HCT116 (cell line): ENCODE data around the gene HDAC1. TPM values are rescaled to one million over a fixed set of nuclear protein-coding genes. Genes with fewer than 3 reads are reported as not detected.

Experiments used
- ATAC-seq: fragments of 200-7000 bp; cut with Tn5 transposase; 2 replicates; pipeline ENCODE4 v1.9.1; 2020; ENCODE audit warnings: mild to moderate bottlenecking, moderate library complexity
- BruUV-seq: library from RNA; stranded (reverse); fragments of 400-500 nt; replicated peaks from 2 replicates; lab custom pipeline; 2021; lab: Mats Ljungman, UMichigan
- CTCF ChIA-PET: fragments of 300-600 bp; sonication (Branson Sonifier 250); formaldehyde crosslinking; loops from one replicate; lab custom pipeline; 2021; ENCODE audit warnings: antibody characterized with exemption; lab: Charles Lee
- POLR2A ChIA-PET: fragments of 300-600, 350-600 bp; sonication (Branson Sonifier 250); formaldehyde crosslinking; loops from one replicate; lab custom pipeline; 2021; ENCODE audit warnings: antibody characterized with exemption; lab: Charles Lee
- RAD21 ChIA-PET, 2 experiments: fragments of 300-600 bp; sonication (Branson Sonifier 250); formaldehyde crosslinking; loops; one replicate each; lab custom pipeline; 2023; ENCODE audit warnings: low total read pairs in 2 of 2; ENCODE audit not compliant: uncharacterized antibody in 2 of 2, unreplicated experiment in 2 of 2, low non-redundant PET in 1 of 2; lab: Charles Lee
- DNase-seq: peaks from one replicate; pipeline ENCODE4 v3.0.0-alpha.2; 2010; ENCODE audit warnings: low read depth, low spot score
- H2AFZ ChIP-seq: fragments of 200-600 bp; shearing (Covaris generic), sonication (generic); 2 replicates; pipeline ENCODE4 v1.6.1; 2017; ENCODE audit warnings: low read depth, mixed run types, mixed read lengths, antibody characterized with exemption, low read length; ENCODE audit not compliant: poor library complexity, severe bottlenecking
- H3K27ac ChIP-seq: 2 replicates; pipeline ENCODE4 v1.5.1; 2012; ENCODE audit warnings: low read depth, low read length
- H3K27me3 ChIP-seq: fragments of 200-600 bp; sonication (generic); 2 replicates; pipeline ENCODE4 v1.6.1; 2016; ENCODE audit warnings: mixed run types, low read length, mixed read lengths; ENCODE audit not compliant: insufficient read depth
- H3K36me3 ChIP-seq, 2 experiments: fragments of 200-500 bp in 1 of 2; fragments of 200-600 bp in 1 of 2; sonication (Bioruptor generic) in 1 of 2; sonication (generic) in 1 of 2; 2 replicates each; pipeline versions ENCODE4 v1.5.1 to v1.6.1; 2014 to 2016; ENCODE audit warnings: low read length in 2 of 2, inconsistent platforms in 1 of 2, mixed read lengths in 1 of 2, mixed run types in 1 of 2; ENCODE audit not compliant: insufficient read depth in 2 of 2, control insufficient read depth in 1 of 2
- H3K4me1 ChIP-seq, 2 experiments: fragments of 200-600 bp in 1 of 2; sonication (generic) in 1 of 2; 2 replicates each; pipeline versions ENCODE4 v1.5.1 to v1.6.1; 2012 to 2017; ENCODE audit warnings: low read length in 2 of 2, inconsistent platforms in 1 of 2, mild to moderate bottlenecking in 1 of 2, mixed read lengths in 1 of 2, mixed run types in 1 of 2, moderate library complexity in 1 of 2; ENCODE audit not compliant: insufficient read depth in 2 of 2, control insufficient read depth in 1 of 2
- H3K4me2 ChIP-seq: fragments of 200-600 bp; sonication (generic); 2 replicates; pipeline ENCODE4 v1.6.1; 2017; ENCODE audit warnings: mixed run types, low read length, mixed read lengths
- H3K4me3 ChIP-seq, 2 experiments: fragments of 200-600 bp in 1 of 2; sonication (generic) in 1 of 2; replicated peaks in 1 of 2; 2 replicates each; pipeline ENCODE4 v1.5.1; 2011 to 2016; ENCODE audit warnings: low read length in 2 of 2, control low read depth in 1 of 2, low read depth in 1 of 2, mild to moderate bottlenecking in 1 of 2, mixed read lengths in 1 of 2, mixed run types in 1 of 2
- H3K79me2 ChIP-seq: fragments of 200-600 bp; sonication (generic); 2 replicates; pipeline ENCODE4 v1.6.1; 2017; ENCODE audit warnings: mild to moderate bottlenecking, mixed run types, low read length, moderate library complexity, mixed read lengths; ENCODE audit not compliant: insufficient read depth
- H3K9ac ChIP-seq: fragments of 200-600 bp; sonication (generic); 2 replicates; pipeline ENCODE4 v1.6.1; 2016; ENCODE audit warnings: low read length, mixed read lengths
- H3K9me2 ChIP-seq: fragments of 200-600 bp; sonication (generic), shearing (Covaris generic); 2 replicates; pipeline ENCODE4 v1.6.1; 2017; ENCODE audit warnings: mixed run types, mild to moderate bottlenecking, moderate library complexity; ENCODE audit not compliant: insufficient read depth
- H3K9me3 ChIP-seq, 2 experiments: fragments of 200-500 bp in 1 of 2; fragments of 200-600 bp in 1 of 2; sonication (Bioruptor generic) in 1 of 2; sonication (generic) in 1 of 2; 2 replicates each; pipeline ENCODE4 v1.6.1; 2014 to 2017; ENCODE audit warnings: low read length in 2 of 2, mixed read lengths in 2 of 2, inconsistent platforms in 1 of 2, low read depth in 1 of 2, mild to moderate bottlenecking in 1 of 2, mixed run types in 1 of 2, moderate library complexity in 1 of 2; ENCODE audit not compliant: control insufficient read depth in 1 of 2, insufficient read depth in 1 of 2
- H4K20me1 ChIP-seq: fragments of 200-600 bp; sonication (generic), shearing (Covaris generic); 2 replicates; pipeline ENCODE4 v1.6.1; 2017; ENCODE audit warnings: mixed run types, mild to moderate bottlenecking, moderate library complexity; ENCODE audit not compliant: insufficient read depth
- ATF3 ChIP-seq: IDR thresholded peaks from 2 replicates; pipeline ENCODE4 v1.6.1; 2012
- EGR1 ChIP-seq: IDR thresholded peaks from 2 replicates; pipeline ENCODE4 v1.6.1; 2012; ENCODE audit warnings: low read depth
- ELF1 ChIP-seq: IDR thresholded peaks from 2 replicates; pipeline ENCODE4 v1.6.1; 2012; ENCODE audit warnings: low read depth, borderline replicate concordance
- EZH2phosphoT487 ChIP-seq: fragments of 200-600 bp; IDR thresholded peaks from 2 replicates; pipeline ENCODE4 v1.6.1; 2018; ENCODE audit warnings: antibody characterized with exemption, borderline replicate concordance
- POLR2A ChIP-seq: IDR thresholded peaks from 2 replicates; pipeline ENCODE4 v1.7.0; 2011; ENCODE audit warnings: borderline replicate concordance; ENCODE audit not compliant: insufficient read depth, insufficient read length; ENCODE audit errors: extremely low read depth
- POLR2AphosphoS5 ChIP-seq: IDR thresholded peaks from 2 replicates; pipeline ENCODE4 v1.6.1; 2011; ENCODE audit warnings: mild to moderate bottlenecking, low read depth, low read length, moderate library complexity
- RAD21 ChIP-seq: IDR thresholded peaks from 2 replicates; pipeline ENCODE4 v1.6.1; 2012; ENCODE audit warnings: low read depth, mild to moderate bottlenecking
- SIN3A ChIP-seq: IDR thresholded peaks from 2 replicates; pipeline ENCODE4 v1.6.1; 2012; ENCODE audit warnings: low read depth
- SP1 ChIP-seq: IDR thresholded peaks from 2 replicates; pipeline ENCODE4 v1.6.1; 2012; ENCODE audit warnings: low read depth
- SRF ChIP-seq: IDR thresholded peaks from 2 replicates; pipeline ENCODE4 v1.6.1; 2012; ENCODE audit warnings: low read depth
- TCF7L2 ChIP-seq: IDR thresholded peaks from 2 replicates; pipeline ENCODE4 v1.7.0; 2011; ENCODE audit warnings: borderline replicate concordance, inconsistent platforms; ENCODE audit not compliant: insufficient read depth, insufficient read length; ENCODE audit errors: extremely low read depth
- YY1 ChIP-seq: IDR thresholded peaks from 2 replicates; pipeline ENCODE4 v1.6.1; 2011; ENCODE audit warnings: low read length, low read depth, moderate library complexity, mild to moderate bottlenecking; ENCODE audit not compliant: insufficient replicate concordance; ENCODE audit errors: extremely low read depth
- ZFX ChIP-seq: fragments of 450-650 bp; IDR thresholded peaks from 2 replicates; pipeline ENCODE4 v1.6.1; 2017
- ZNF274 ChIP-seq: fragments of 200-500 bp; sonication (Bioruptor generic); IDR thresholded peaks from 2 replicates; pipeline ENCODE4 v1.6.1; 2014; ENCODE audit warnings: mild to moderate bottlenecking, low read depth, low read length, inconsistent platforms
- intact Hi-C: fragments of 100-400 bp; cut with micrococcal nuclease; formaldehyde crosslinking; loops from 2 replicates; pipeline ENCODE4 v1.10.0; 2022
- total RNA-seq: library from RNA; stranded (reverse); gene quantifications from one replicate; pipeline ENCODE4 v1.2.1, GENCODE V29; 2021; ENCODE audit not compliant: unreplicated experiment
- TF ChIP-seq, protein P1 (sequence below): IDR thresholded peaks from 2 replicates; pipeline ENCODE4 v1.6.1; 2011; ENCODE audit warnings: mild to moderate bottlenecking, low read length, moderate library complexity; ENCODE audit not compliant: insufficient replicate concordance; ENCODE audit errors: extremely low read depth
- TF ChIP-seq, protein P2 (sequence below): IDR thresholded peaks from 2 replicates; pipeline ENCODE4 v1.6.1; 2012
- TF ChIP-seq, protein P3 (sequence below), 3 experiments: fragments of 200-600 bp in 1 of 3; sonication (generic) in 1 of 3; IDR thresholded peaks in 2 of 3; conservative IDR thresholded peaks in 1 of 3; 2 replicates each; pipeline ENCODE4 v1.5.1; 2012 to 2017; ENCODE audit warnings: low read depth in 2 of 3, low read length in 2 of 3, antibody characterized with exemption in 1 of 3, borderline replicate concordance in 1 of 3, control low read depth in 1 of 3, mild to moderate bottlenecking in 1 of 3, mixed read lengths in 1 of 3, mixed run types in 1 of 3, moderate library complexity in 1 of 3; ENCODE audit not compliant: insufficient read depth in 1 of 3
- TF ChIP-seq, protein P4 (sequence below): IDR thresholded peaks from 2 replicates; pipeline ENCODE4 v1.6.1; 2012; ENCODE audit warnings: low read depth

Gene HDAC1
- total RNA-seq, 1 experiment from 2014 or later: 232 TPM

GRCh38 chr1:32249831-32250525, 41.9 kb upstream of the HDAC1 start:
- ChIA-PET CTCF (interaction anchor here (1.1 to 1.7 kb wide), 2 partner anchors 9 to 10 kb away, joined by 3 to 10 read pairs; no protein-coding TSS in a partner anchor), RAD21 (no interaction called here), POLR2A (no interaction called here)
- no peak overlapping the region for H3K9ac ChIP-seq
- H3K9me3 ChIP-seq: no peaks in the 10 kb centered on the region
- no peak overlapping the region for H2AFZ ChIP-seq
- TF ChIP-seq ZNF274: no peak
- no peak for TF ChIP-seq YY1
- no peak for TF ChIP-seq SRF
- TF ChIP-seq, protein P1, sequence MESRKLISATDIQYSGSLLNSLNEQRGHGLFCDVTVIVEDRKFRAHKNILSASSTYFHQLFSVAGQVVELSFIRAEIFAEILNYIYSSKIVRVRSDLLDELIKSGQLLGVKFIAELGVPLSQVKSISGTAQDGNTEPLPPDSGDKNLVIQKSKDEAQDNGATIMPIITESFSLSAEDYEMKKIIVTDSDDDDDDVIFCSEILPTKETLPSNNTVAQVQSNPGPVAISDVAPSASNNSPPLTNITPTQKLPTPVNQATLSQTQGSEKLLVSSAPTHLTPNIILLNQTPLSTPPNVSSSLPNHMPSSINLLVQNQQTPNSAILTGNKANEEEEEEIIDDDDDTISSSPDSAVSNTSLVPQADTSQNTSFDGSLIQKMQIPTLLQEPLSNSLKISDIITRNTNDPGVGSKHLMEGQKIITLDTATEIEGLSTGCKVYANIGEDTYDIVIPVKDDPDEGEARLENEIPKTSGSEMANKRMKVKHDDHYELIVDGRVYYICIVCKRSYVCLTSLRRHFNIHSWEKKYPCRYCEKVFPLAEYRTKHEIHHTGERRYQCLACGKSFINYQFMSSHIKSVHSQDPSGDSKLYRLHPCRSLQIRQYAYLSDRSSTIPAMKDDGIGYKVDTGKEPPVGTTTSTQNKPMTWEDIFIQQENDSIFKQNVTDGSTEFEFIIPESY: no peak
- no peak for TF ChIP-seq ZFX
- TF ChIP-seq RAD21: no peak
- TF ChIP-seq, protein P2, sequence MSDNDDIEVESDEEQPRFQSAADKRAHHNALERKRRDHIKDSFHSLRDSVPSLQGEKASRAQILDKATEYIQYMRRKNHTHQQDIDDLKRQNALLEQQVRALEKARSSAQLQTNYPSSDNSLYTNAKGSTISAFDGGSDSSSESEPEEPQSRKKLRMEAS: no peak
- no peak for TF ChIP-seq SP1
- no peak for TF ChIP-seq POLR2AphosphoS5
- TF ChIP-seq, protein P3, sequence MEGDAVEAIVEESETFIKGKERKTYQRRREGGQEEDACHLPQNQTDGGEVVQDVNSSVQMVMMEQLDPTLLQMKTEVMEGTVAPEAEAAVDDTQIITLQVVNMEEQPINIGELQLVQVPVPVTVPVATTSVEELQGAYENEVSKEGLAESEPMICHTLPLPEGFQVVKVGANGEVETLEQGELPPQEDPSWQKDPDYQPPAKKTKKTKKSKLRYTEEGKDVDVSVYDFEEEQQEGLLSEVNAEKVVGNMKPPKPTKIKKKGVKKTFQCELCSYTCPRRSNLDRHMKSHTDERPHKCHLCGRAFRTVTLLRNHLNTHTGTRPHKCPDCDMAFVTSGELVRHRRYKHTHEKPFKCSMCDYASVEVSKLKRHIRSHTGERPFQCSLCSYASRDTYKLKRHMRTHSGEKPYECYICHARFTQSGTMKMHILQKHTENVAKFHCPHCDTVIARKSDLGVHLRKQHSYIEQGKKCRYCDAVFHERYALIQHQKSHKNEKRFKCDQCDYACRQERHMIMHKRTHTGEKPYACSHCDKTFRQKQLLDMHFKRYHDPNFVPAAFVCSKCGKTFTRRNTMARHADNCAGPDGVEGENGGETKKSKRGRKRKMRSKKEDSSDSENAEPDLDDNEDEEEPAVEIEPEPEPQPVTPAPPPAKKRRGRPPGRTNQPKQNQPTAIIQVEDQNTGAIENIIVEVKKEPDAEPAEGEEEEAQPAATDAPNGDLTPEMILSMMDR (IDR thresholded peaks at IDR 0.05 in 2 of 3, conservative IDR thresholded peaks at IDR 0.05 in 1 of 3; ENCODE audit: borderline replicate concordance in 1 of 3, insufficient read depth in 1 of 3, low read depth in 2 of 3, low read length in 2 of 3): no peak
- no peak for TF ChIP-seq TCF7L2
- TF ChIP-seq, protein P4, sequence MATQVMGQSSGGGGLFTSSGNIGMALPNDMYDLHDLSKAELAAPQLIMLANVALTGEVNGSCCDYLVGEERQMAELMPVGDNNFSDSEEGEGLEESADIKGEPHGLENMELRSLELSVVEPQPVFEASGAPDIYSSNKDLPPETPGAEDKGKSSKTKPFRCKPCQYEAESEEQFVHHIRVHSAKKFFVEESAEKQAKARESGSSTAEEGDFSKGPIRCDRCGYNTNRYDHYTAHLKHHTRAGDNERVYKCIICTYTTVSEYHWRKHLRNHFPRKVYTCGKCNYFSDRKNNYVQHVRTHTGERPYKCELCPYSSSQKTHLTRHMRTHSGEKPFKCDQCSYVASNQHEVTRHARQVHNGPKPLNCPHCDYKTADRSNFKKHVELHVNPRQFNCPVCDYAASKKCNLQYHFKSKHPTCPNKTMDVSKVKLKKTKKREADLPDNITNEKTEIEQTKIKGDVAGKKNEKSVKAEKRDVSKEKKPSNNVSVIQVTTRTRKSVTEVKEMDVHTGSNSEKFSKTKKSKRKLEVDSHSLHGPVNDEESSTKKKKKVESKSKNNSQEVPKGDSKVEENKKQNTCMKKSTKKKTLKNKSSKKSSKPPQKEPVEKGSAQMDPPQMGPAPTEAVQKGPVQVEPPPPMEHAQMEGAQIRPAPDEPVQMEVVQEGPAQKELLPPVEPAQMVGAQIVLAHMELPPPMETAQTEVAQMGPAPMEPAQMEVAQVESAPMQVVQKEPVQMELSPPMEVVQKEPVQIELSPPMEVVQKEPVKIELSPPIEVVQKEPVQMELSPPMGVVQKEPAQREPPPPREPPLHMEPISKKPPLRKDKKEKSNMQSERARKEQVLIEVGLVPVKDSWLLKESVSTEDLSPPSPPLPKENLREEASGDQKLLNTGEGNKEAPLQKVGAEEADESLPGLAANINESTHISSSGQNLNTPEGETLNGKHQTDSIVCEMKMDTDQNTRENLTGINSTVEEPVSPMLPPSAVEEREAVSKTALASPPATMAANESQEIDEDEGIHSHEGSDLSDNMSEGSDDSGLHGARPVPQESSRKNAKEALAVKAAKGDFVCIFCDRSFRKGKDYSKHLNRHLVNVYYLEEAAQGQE: no peak
- TF ChIP-seq EZH2phosphoT487: no peak
- TF ChIP-seq ELF1: no peak
- TF ChIP-seq EGR1: no peak
- TF ChIP-seq SIN3A: no peak
- no peak for TF ChIP-seq ATF3
- TF ChIP-seq POLR2A: no peak
- H4K20me1 ChIP-seq: no peaks in the 10 kb centered on the region
- ATAC-seq (no peak), DNase-seq (no peak)
- intact Hi-C loops: no loop called here
- no peak overlapping the region for H3K4me3 ChIP-seq
- no peak overlapping the region for H3K27ac ChIP-seq
- no TSS peak for BruUV-seq
- H3K4me2 ChIP-seq: no peak overlapping the region
- no peaks in the 10 kb centered on the region for H3K79me2 ChIP-seq
- peaks cover 0 to 16% of the 10 kb centered on the region in 2 experiments; a peak in 3 of 4 replicates for H3K4me1 ChIP-seq
- H3K9me2 ChIP-seq: no peaks in the 10 kb centered on the region
- no peaks in the 10 kb centered on the region for H3K36me3 ChIP-seq
- H3K27me3 ChIP-seq: no peaks in the 10 kb centered on the region
